ENCODE results near the gene SECISBP2.

DNA sequence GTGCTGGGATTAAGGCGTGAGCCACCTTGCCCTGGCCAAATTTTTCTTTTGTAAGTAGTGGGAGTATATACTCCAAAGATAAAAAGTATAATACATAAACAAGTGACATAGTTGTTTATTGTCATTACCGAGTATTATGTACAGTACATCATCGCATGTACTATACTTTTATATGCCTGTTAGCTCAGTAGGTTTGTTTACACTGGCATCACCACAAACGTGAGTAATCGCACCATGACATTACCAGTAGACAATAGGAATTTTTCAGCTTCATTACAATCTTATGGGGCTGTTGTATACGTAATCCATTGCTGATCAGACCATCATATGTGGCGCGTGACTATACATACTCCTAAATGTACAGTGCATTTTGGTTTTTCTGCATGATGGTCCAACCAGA lies 9.8 kb downstream of the SECISBP2 start:
- TF ChIP-seq, protein P1, sequence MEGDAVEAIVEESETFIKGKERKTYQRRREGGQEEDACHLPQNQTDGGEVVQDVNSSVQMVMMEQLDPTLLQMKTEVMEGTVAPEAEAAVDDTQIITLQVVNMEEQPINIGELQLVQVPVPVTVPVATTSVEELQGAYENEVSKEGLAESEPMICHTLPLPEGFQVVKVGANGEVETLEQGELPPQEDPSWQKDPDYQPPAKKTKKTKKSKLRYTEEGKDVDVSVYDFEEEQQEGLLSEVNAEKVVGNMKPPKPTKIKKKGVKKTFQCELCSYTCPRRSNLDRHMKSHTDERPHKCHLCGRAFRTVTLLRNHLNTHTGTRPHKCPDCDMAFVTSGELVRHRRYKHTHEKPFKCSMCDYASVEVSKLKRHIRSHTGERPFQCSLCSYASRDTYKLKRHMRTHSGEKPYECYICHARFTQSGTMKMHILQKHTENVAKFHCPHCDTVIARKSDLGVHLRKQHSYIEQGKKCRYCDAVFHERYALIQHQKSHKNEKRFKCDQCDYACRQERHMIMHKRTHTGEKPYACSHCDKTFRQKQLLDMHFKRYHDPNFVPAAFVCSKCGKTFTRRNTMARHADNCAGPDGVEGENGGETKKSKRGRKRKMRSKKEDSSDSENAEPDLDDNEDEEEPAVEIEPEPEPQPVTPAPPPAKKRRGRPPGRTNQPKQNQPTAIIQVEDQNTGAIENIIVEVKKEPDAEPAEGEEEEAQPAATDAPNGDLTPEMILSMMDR (IDR thresholded peaks at IDR 0.05) = no peak
- no peak for TF ChIP-seq EZH2 (IDR thresholded peaks at IDR 0.05; ENCODE audit: borderline replicate concordance, insufficient read depth, low read depth, low read length, poor library complexity, severe bottlenecking)
